Activated naive CD4-positive, alpha-beta T cell treated with anti-CD3 and anti-CD28 coated beads, Interleukin-2, amount 50 U/mL, for 16 hours (primary cell): ENCODE measurements around the gene RUNDC1.

Source experiments
- DNase-seq: peaks from one replicate; pipeline ENCODE4 v3.0.0-alpha.2; 2020

Gene RUNDC1

DNA sequence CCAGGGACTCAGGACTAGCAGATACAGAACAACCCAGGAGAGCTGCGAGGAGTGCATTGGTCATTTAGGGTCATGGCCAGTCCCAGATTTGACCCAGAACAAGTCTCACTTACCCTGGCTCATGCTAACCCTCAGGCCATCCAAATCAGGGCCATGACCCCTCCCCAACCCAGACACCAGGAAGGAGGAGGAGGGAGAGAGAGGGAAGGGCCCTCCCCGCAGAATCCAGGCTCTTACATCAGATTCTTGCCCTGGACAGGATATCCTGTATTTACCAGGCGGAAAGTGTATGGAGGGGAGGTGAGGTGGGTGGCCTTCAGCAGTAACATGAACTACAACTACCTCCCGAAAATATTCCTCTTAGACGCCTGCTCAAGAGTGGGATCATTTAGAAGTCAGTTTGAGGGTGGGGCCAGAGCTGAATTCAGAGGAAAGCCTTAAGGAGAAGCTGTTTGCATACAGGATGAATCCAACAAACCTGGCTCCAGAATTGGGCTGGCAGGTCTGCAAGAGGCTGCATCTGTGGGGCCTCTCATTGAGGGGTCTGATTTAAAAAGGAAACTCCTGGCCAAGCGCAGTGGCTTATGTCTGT, 39.8 kb downstream of the RUNDC1 start:
- DNase-seq = no peak

- DNase-seq = no peak
Observed at GRCh38 chr17:43020789-43021740, 40.7 kb downstream of the RUNDC1 start.

GRCh38 chr17:43021741-43022512, 41.6 kb downstream of the RUNDC1 start, which contains the start of gene VAT1:
TSS of gene VAT1 (minus strand) at chr17:43022385. CDS start at chr17:43022322, 63 bp downstream.
- DNase-seq = peak; percentile 71

GRCh38 chr17:43024407-43025289, 44.3 kb downstream of the RUNDC1 start, which contains the start of gene RND2:
TSS of gene RND2 (plus strand) at chr17:43025231. CDS start at chr17:43025348, 117 bp downstream.
- peak; percentile 75 for DNase-seq

GRCh38 chr17:43025290-43025657, 44.9 kb downstream of the RUNDC1 start:
- no peak for DNase-seq

GRCh38 chr17:43025766-43026537, 45.6 kb downstream of the RUNDC1 start:
- no peak for DNase-seq

DNA sequence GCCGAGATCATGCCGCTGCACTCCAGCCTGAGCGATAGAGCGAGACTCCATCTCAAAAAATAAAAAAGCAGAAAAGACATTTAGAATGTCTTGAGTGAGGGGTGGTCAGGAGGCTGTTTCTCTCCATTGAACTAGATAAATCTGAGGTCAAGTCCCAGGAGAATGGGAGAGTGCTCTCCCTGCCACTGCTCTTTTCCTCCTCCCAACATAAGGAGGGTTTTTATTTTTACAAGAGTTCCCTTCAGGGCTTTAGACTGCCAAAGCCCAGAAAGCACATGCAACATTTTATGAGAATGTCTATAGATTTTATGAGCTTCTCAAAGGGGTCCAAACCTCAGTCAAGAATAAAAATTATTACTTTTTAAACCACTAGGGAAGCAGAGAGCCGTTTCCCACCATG, 46.2 kb downstream of the RUNDC1 start:
- no peak for DNase-seq

- DNase-seq = no peak
Observed at GRCh38 chr17:43027091-43028032, 47.0 kb downstream of the RUNDC1 start.

- DNase-seq = no peak
Observed at GRCh38 chr17:43028221-43028861, 48.0 kb downstream of the RUNDC1 start.

DNA sequence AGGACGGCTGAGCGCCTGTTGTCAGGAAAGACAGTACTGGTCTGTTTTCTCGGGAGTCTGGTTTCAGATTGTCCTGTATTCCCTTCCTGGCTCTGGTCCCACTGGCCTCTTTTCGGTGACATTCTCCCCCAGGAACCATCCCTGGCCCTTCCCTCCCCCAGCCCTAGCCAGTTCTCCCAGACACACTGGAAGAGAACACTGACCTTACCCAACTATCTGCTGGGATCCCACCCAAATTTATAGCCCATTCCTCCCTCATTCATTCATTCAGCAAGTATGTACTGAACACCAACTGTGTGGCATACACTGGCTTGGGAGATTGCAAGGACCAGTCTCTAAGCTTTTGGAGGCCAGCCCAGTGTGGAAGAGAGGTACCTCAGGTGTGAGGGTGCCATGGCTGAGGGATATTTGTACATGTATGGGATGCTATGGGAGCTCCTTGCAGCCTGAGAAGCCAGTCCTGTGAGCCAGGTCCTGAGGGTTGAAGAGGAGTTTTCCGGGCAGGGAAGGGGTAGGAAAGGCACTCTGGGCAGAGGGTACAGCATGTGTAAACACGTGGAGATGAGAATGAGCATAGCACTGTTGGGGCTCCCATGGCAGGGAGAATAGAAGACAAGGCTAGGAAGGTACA, 49.9 kb downstream of the RUNDC1 start:
- DNase-seq = no peak

GRCh38 chr17:43031666-43032065, 51.3 kb downstream of the RUNDC1 start:
- no peak for DNase-seq

DNA sequence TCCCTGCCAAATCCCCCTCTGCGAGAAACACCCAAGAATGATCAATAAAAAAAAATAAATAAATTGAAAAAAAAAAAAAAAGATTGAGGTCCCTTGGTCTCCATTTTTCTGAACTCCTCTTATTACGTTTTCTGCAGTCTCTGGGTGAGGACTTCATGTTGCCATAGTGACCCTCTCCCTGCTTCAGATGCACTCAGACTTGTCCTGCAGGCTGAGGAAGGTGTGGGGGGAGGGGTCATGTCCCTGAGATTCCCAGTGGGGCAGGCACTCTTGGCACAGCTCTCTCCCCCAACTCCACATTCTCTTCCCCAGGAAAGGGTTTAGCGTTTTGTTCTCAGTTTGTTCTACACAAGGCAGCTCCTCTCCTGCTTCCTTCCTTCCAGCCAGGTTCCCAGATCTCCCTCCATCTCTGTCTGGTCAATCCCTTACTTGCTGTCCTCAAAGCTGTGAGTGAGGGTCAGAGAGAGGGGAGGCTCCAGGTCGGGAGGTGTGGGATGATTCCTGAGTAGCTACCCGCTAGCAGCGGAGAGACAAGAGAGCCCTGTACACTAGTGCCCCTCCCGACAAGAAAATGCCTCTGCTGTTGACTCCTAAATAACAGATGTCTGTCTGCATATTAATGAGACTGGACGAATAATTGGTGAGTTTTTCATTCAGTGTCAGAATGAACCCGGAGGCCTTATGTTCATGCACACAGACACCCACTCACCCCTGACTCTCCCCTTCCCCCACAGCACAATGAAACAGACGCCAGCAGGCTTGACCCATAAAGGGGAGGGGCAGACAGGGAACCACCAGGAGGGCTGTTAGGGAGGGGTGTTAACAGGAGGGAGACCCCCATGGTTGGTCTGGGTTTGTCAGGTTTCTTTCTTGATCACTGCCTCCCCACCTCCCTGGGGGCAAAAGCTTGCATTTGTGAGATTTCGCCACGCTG, 53.9 kb downstream of the RUNDC1 start:
- no peak for DNase-seq

DNA sequence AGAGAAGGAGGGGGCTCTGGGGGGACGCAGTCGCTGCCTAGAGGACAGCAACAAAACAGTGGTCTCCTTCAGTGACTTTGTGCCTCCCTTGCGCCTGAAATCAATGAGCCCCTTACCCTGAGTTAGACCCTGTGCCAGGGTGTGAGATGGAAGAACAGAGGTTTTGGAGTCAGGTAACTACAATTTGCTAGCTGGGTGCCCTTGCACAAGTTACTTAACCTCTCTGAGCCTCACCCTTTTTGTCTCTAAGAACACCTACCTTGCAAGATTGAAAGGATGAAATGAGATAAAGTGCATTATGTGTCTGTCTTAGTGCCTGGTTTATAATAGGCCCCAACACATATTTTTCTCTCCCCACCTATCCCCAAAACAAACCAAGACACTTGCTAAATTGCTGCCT, 54.5 kb downstream of the RUNDC1 start:
- DNase-seq = no peak

- no peak for DNase-seq
Observed at GRCh38 chr17:43039646-43040045, 59.3 kb downstream of the RUNDC1 start.

GRCh38 chr17:43040655-43041054, 60.3 kb downstream of the RUNDC1 start:
- no peak for DNase-seq

DNA sequence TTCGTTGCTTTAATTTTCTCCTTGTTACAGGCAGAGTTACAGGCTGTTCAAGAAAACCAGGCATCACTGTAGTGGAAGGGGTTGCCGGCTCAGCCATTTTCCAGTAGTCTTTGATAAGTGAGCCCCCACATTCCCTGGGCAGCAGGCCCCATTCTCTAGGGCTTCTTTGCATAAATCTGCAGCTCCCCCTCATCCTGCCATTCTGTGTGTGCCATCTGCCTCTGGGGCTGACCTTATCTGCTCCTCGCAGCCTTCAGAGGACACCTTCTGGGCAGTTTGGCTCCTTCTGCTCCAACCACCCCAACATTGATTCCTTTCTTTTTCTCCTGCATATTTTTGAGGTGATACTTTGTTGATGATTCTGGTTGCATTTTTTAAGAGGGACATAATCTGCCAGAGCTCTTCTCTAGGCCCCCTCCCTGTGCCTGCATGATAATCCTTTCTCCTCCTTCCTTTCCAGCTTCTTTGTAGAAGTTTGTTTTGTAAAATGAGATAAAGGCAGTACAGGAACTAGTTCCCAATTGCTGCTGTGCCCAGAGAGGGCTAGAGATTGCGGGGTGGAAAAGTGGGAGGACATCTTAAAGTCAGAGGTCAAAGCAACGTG, 61.8 kb downstream of the RUNDC1 start:
- DNase-seq = no peak
